ENCODE data around the gene KMT2C.
"Not testable (repeated sequence)": the region's sequence is repeated elsewhere in the genome, so short reads cannot be mapped to it uniquely, and the experiment has no call there.

The KMT2C gene

DNA sequence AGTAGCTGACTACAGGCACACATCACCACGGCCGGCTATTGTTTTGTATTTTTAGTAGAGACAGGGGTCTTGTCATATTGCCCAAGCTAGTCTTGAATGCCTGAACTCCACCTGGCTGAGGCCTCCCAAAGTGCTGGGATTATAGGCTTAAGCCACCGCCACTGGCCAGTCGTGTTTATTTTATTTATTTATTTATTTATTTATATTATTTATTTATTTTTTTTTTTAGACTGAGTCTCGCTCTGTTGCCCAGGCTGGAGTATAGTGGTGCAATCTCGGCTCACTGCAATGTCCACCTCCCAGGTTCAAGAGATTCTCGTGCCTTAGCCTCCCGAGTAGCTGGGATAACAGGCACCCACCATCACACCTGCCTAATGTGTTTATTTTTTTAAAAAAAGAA is 6.0 kb upstream of the KMT2C start:
- not testable (repeated sequence) for DNase-seq (ENCODE audit: low spot score)

DNA sequence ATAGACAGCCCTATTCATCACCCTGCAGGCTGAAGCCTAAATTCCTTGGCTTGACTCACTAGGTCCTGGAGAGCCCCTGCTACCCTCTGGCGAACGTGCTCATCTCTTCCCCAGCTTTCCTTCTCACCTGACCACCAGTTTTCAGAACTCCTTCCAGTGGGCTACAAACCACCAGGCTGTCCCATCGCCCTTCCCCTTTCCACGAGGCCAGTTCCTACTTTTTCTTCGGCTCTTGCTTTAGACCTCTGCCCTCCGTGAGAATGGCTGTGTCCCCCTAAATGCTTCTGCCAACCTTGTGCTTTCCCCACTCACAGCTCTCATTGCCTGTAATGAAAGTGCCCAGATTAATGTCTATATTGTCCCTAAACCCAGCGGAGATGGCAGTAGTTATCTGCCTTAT is 5.4 kb upstream of the KMT2C start:
- DNase-seq (ENCODE audit: low spot score) = not testable (repeated sequence)

DNA sequence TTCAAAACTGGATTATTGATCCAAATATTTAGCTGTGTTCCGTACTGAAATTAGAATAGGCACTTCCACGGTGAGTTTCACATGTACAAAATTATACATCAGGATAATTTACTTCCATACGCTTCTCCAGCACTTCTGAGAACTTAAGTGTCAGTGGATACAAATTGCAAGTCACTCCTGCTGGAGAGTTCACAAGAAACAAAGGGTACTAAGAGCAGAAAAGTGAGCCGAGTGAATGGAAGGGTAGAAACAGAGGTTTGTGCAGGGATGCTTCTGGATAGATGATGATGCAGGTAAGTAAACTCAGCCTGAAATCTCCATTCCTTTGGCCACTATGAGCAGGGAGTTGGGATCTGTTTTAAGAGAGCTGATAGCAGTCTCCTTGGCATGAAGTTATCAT is 2.2 kb upstream of the KMT2C start:
- not testable (repeated sequence) for DNase-seq (ENCODE audit: low spot score)

DNA sequence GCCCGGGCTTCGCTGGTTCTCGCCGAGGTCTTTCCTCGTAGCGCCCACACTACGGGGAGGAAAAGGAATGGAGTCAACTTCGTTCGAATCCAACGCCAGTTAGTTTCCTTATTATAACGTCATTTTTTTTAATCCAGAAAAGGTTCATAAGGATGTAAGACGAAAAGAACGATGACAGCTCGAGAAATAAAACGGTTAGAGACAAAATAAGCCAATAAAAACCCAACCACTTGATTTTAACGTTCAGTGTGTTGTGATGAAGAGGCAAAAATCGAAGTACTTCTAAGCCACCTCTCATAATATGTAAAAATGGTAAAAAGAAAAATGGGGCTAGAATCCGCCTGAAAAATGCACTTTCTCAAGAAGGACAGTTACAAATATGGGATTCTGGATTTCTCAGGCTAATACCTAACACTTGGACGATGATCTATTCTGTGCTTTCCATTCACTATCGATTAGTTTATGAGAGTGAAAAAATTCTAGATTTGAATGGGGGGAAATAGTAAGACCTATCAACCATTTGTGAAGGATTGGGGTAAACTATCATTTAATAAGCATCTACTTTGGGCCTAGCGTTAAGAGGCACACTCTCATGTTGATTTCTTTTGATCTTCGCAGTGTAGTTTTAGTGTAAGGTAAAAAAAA is 1.2 kb upstream of the KMT2C start:
- DNase-seq (ENCODE audit: low spot score) = not testable (repeated sequence)

DNA sequence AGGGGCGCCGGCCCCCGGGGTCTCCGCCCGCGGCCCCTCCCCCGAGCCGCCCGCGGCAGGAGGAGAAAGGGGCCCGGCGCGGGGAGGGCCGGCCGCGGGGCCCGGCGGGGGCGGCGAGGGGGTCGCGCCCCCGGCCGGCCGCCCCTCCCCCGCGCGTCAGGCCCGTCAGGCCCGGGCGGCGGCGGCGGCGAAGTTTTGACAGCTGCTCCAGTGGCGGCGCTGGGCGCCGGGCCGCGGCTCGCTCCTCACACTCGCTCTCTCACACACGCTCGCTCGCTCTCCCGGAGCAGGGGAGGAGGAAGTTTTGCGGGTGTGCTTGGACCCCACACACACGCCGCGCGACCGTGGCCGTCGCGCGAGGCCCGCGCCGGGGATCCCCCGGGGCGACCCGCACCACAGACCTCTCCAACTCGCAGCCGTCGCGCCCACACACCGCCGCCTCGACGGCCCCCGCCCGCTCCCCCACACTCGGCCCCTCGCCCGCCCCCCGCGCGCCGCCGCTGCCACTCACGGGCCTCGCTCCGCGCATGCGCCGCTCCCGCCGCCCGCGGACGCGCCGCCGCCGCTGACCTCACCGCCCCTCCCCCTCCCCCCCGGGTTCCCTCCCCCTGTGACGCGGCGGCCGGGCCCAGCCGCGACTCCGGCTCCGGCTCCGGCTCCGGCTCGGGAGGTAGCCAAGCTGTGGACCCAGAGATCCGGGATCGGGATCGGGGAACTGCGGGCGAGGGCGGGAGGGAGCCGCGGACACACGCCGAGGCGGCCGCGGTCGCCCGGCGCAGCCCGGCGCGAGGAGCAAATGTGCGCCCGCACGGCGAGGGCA is 518 bp upstream of the KMT2C start:
- DNase-seq (ENCODE audit: low spot score) = peak; percentile 84

DNA sequence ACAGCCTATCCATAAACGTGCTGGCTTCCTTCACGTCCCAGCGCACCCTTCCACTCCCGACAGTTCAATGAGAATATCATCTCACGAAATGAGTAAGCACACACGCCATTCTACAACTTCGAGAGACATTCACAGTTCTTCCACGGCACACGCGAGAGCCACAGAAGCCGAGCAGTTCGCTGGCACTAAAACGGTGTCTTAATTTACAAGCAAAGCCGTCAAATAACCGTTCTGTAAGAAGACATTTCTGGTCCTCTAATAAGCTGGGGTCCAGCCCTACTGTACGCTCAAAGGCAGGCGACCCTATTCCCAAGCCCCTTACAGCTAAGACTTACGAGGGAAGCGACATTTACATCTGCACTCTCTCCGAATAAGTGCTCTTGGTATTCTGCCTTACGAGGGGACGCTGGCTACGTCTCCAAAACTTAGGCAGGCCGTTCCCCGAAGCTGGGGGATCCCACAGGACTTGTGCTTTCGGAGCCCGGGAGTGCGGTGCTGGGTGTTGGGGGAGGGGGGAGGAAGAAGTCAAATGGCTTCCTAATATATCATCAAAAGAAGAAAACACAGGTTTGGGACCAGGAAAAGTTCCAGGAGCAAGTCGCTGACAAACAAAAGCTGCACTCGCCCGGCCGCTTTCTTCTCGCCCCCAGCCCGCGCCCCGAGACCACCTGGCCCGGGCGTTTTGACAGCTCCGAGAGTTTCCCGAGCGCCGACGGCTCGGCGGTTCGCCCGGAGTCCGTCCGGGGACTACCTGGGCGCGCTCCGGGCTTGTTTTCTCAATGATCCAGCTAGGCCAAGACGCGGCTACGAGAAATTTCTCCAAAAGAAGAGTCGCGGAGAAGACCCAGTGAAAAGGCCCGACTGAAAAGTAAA is 1.1 kb downstream of the KMT2C start:
- DNase-seq (ENCODE audit: low spot score) = peak; percentile 33

DNA sequence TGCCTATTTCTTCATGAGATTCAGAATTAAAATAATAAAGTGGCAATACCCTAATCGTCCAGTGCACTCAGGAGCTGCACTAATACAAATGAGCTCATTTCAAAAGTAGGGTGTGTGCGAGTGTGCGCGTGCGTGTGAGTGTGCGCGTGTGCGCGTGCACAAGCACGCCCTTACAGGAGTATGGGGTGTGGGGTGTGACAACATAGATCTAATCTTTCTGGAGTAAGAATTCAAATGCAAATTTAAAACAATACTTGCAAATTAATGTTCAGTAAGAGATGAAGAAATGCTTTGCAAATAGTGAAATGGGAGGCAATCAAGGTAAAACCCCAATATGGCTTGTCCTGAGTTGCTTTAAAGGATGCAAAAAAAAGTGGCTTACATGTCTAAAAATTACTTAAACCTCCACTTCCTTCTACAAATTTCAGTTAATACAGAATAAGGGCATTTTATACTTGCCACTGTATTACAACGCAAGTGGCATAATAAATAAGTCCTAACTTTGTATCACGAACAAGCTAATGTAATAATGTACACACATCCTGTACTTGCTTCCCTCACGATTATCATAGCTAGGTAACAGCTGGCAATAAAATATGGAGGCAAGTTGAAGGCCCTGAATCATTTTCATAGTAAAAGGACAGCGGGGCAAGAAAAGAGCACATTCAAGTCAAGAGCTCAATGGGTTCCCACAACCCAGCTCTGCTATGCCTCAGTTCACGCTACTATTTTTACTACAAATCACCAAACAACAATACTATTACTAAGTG is 1.9 kb downstream of the KMT2C start:
- DNase-seq (ENCODE audit: low spot score) = peak; percentile 57

DNA sequence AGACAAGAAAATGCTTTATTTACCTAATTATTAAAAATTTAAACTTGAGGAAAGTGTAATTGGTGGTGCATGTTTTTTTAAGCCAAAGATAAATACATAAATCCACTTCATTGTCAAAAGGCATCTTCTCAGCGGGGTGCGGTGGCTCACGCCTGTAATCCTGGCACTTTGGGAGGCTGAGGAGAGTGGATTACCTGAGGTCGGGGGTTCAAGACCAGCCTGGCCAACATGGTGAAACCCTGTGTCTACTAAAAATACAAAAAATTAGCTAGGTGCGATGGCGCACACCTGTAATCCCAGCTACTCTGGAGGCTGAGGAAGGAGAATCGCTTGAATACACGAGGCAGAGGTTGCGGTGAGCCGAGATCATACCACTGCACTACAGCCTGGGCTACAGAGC is 3.1 kb downstream of the KMT2C start:
- DNase-seq (ENCODE audit: low spot score) = not testable (repeated sequence)

DNA sequence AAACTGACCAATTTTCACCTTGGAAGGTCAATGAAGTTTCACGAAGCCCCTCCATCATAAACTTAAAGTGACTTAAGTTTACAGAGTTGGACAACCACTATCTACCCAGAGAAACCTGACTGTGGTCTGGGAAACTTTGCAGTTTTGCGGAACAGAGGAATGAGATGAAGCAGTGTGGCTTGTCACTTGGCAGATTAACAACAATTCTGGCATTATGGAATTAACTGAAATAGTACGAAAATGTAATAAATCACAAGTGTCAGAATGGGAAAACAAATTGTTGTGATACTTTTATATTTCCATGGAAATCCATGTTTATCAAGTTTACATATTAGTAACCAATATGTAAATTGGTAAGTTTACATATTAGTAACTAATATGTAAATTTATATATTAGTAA is 4.9 kb downstream of the KMT2C start:
- DNase-seq (ENCODE audit: low spot score) = no peak

DNA sequence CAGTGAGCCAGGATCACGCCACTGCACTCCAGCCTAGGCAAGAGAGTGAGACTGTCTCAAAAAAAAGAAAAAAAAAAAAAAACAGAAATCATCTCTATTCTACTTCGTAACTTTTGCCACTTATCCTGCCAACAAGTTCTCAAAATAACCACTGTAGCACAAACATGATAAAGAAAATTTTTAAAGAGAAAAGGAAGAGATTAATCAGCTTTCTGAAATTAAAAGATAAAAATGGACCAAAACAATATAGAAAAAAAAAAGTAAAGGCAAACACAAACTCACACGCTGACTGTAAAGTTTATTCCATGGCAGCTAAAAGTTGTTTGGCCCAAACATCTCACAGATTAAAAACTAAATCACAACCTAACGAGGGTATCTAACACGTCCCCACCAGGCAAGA is 5.7 kb downstream of the KMT2C start:
- not testable (repeated sequence) for DNase-seq (ENCODE audit: low spot score)

DNA sequence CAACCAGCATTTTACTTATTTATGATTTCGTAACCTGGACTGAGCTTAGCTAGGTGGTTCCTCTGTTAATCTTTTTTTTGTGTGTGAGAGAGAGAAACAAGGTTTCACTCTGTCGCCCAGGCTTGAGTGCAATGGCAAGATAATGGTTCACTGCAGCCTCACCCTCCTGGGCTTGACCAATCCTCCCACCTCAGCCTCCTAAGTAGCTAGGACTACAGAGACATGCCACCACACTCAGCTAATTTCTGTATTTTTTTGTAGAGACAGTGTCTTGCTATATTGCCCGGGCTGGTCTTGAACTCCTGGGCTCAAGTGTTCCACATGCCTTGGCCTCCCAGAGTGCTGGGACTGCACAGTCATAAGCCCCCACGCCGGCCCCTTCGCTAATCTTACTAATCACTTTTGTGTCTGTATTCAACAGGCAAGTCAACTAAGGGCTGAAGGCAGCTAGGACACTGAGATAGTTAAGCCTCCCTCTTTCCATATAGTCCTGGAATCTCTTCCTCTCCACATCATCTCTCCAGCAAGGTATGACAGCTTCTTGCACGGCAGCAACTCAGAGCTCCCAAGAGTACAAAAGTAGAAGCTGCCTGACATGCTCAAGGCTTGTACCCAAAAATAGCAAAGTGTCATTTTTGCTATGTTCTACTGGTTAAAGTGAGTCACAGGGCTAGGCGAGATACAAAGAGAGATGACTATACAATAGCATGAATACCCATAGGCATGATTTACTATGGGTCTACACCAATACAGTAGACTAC is 11.3 kb downstream of the KMT2C start:
- no peak for DNase-seq (ENCODE audit: low spot score)

DNA sequence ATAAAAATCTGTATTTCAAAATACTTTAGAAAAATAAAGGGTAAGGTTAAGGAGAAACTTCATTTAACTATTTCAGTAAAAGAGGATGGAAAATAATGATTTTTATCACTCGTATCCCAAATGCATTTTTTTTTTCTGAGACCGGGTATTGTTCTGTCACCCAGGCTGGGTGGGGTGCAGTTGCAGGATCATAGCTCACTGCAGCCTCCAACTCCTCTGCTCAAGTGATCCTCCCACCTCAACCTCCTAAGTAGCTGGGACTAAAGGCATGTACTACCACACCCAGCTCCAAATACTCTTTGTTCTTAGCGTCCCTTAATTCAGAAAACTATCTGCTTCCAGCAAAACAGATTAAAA is 11.8 kb downstream of the KMT2C start:
- DNase-seq (ENCODE audit: low spot score) = no peak

DNA sequence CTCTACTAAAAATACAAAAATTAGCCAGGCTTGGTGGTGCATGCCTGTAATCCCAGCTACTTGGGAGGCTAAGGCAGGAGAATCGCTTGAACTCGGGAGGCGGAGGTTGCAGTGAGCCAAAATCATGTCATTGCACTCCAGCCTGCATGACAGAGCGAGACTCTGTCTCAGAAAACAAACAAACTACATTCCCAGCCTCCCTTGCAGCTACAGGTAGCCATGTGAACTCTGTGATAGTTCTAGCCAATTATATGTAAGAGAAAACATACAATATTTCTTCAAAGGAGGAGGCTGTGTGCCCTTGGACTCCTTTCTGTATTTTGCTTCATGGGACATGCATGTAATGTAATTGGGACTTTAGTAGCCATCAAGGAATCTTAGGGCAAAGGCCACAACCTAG is 12.6 kb downstream of the KMT2C start:
- not testable (repeated sequence) for DNase-seq (ENCODE audit: low spot score)

DNA sequence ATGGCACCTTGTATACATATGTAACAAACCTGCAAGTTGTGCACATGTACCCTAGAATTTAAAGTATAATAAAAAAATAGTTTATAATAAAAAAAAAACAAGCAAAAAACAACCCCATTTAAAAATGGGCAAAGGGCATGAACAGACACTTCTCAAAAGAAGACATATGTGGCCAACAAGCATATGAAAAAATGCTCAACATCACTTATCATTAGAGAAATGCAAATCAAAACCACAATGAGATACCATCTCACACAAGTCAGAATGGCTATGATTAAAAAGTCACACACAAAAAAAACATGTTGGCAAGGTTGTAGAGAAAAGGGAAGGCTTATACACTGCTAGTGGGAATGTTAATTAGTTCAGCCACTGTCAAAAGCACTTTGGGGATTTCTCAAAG is 14.9 kb downstream of the KMT2C start:
- not testable (repeated sequence) for DNase-seq (ENCODE audit: low spot score)

DNA sequence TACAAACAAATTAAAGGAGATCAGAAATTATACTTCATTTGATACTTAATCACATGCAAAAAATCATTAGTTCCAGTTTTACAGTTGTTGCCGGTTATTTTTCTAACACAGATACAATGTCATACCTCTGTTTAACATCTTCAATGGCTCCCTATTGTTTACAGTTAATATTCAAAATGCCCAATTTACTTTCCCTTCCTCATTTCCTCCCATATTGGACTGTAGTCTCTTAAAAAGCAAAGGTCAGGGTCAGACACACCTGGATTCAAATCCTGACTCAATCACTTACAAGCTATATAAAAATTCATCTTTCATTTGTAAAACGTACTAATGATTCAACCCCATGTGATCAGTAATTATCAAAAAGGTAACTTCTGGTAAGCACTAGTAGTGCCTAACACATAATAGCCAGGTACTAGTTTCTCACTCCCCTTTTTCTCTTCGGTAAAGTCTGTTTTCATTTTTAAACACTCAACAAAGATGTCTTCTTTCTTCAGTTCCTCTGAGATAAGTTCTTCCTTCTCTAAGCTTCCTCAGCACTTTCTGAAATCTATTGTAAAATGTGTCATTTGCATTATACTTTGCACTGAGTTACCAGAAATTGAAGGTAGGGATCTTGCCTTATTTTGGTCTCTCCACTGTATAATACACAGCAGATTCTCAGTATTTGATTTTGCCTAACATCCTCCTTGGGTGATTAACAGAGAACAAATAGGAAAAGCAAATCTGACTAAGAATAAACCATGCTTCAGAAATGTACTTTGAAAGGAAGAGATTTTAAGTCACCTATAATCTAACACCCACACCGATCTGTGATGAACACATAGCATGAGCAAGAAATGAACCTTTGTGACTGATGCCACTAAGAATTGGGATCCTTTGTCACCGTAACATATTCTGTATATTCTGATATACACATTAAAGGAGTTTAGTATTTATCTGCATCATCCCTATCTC is 16.1 kb downstream of the KMT2C start:
- no peak for DNase-seq (ENCODE audit: low spot score)

DNA sequence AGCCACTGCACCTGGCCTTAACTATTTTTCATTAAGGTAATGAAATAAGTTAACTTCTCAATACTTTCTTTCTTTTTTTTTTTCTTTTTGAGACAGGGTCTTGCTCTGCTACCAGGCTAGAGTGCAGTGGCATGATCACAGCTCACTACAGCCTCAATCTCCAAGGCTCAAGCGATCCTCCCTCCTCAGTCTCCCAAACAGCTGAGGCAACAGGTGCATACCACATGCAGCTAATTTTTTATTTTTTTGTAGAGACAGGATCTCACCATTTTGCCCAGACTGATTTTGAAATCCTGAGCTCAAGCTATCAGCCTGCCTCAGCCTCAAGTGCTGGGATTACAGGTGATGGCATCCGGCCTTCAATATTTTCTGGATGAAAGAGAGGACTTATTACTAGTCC is 21.0 kb downstream of the KMT2C start:
- no peak for DNase-seq (ENCODE audit: low spot score)

DNA sequence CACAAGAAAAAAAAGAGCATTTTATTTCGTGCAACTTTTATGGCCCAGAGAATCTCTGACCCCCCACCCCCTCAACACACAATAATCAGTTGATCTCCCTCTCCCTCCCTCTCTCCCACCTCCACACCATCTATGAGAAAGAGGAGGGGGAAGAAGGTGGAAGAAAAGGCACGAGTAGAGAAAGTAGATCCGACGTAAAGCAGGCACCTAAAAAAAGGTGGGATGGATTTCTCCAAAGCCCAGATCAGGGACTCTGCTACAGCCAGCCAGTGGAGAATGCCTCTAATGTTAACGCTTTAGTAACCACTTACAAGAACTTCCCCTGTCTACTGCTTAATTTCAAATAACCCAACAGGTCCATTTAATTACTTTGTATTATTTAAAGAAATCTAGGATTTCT is 24.4 kb downstream of the KMT2C start:
- no peak for DNase-seq (ENCODE audit: low spot score)

DNA sequence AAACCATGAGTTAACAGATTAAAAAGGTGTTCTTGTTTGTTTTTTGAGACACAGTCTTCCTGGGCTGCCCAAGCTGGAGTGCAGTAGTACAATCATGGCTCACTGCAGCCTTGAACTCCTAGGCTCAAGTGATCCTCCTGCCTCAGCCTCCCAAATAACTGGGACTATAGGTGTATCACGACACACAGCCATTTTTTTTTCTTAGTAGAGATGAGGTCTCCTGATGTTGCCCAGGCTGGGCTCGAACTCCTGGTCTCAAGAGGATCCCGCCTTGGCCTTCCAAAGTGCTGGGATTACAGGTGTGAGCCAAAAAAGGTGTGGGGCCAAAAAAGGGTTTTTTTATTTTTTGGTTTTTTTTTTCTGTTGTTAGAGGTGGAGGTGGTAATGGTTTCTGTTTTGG is 29.3 kb downstream of the KMT2C start:
- no peak for DNase-seq (ENCODE audit: low spot score)

DNA sequence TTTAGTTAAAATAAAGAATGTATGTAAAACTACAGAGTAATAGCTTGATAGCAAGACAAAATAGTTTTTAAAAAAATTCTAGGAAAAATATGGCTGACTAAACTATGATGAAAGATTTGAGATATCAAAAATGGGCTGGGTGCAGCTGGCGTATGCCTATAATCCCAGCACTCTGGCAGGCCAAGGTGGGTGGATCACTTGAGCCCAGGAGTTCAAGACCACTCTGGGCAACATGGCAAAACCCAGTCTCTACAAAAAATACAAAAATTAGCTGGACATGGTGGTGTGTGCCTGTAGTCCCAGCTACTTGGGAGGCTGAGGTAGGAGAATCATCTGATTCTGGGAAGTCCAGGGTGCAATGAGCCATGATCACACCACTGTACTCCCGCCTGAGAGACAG is 29.8 kb downstream of the KMT2C start:
- DNase-seq (ENCODE audit: low spot score) = not testable (repeated sequence)

DNA sequence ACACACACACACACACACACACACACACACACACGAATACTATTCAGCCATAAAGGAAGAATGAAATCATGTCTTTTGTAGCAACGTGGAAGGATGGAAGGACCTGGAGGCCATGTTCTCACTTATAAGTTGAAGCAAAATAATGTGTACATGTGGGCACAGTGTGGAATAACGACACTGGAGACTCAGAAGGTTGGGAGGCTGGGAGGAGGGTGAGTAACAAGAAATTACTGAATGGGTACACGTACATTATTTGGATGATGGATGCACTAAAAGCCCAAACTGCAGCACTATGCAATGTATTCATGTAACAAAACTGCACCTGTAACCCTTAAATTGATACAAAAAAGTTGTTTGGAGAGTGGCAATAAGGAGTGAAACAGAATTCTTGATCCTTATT is 32.1 kb downstream of the KMT2C start:
- no peak for DNase-seq (ENCODE audit: low spot score)

Data from SW480 (cell line).